Bronchial epithelial cell (primary cell): ENCODE measurements around the gene DNAJC9. TPM values are rescaled to one million over a fixed set of nuclear protein-coding genes. Genes with fewer than 3 reads are reported as not detected.

Experiments used
- DNase-seq: peaks from one replicate; pipeline ENCODE4 v3.0.0-alpha.2; 2010; ENCODE audit warnings: low read depth
- FAIRE-seq: peaks from 2 replicates; lab custom pipeline; 2011; peaks lifted over from hg19 to GRCh38; lab: Jason Lieb, UNC
- H3K27me3 ChIP-seq: 2 replicates; pipeline ENCODE4 v1.5.1; 2011; ENCODE audit warnings: low read length; ENCODE audit not compliant: control insufficient read depth, insufficient read depth
- H3K36me3 ChIP-seq: 2 replicates; pipeline ENCODE4 v1.5.1; 2011; ENCODE audit warnings: low read length; ENCODE audit not compliant: control insufficient read depth, insufficient read depth
- H3K4me3 ChIP-seq: 2 replicates; pipeline ENCODE4 v1.5.1; 2011; ENCODE audit warnings: mild to moderate bottlenecking, low read depth, low read length, control low read depth
- CTCF ChIP-seq: IDR thresholded peaks from 2 replicates; pipeline ENCODE4 v1.5.1; 2011; ENCODE audit warnings: mild to moderate bottlenecking, moderate library complexity, low read length, control low read depth, inconsistent platforms; ENCODE audit not compliant: insufficient read depth, severe bottlenecking
- total RNA-seq: library from RNA; depleted of rRNA; stranded (reverse); fragments of >200 nt; gene quantifications from 2 replicates; pipeline ENCODE4 v1.2.1, GENCODE V29; 2014

DNAJC9 gene
- total RNA-seq, 1 donor from 2014 or later, result 35.0 TPM

- H3K36me3 ChIP-seq, result peaks cover 2% of the 10 kb centered on the region
- TF ChIP-seq CTCF, result no peak
- no peak for FAIRE-seq
Measured at GRCh38 chr10:73219384-73219783, 27.7 kb downstream of the DNAJC9 start.

GRCh38 chr10:73218431-73219191 lies 28.4 kb downstream of the DNAJC9 start:
- DNase-seq (peak; percentile 26), FAIRE-seq (no peak)
- TF ChIP-seq CTCF, result peak; percentile 40
- H3K4me3 ChIP-seq, result no peak overlapping the region
- H3K27me3 ChIP-seq, result no peaks in the 10 kb centered on the region
- H3K36me3 ChIP-seq, result peaks cover 2% of the 10 kb centered on the region

More at GRCh38 chr10:73219384-73219783, 27.7 kb downstream of the DNAJC9 start:
- H3K4me3 ChIP-seq, result no peak overlapping the region
- H3K27me3 ChIP-seq, result no peaks in the 10 kb centered on the region
- no peak for DNase-seq

- Histone ChIP-seq H3K4me3 (no peak overlapping the region), H3K27me3 (no peaks in the 10 kb centered on the region), H3K36me3 (peaks cover 2% of the 10 kb centered on the region)
- no peak for TF ChIP-seq CTCF
- DNase-seq (peak; percentile 7), FAIRE-seq (peak; percentile 32)
Measured at GRCh38 chr10:73217628-73218027, 29.4 kb downstream of the DNAJC9 start.

- no peak for FAIRE-seq
- Histone ChIP-seq H3K36me3 (peaks cover 4% of the 10 kb centered on the region), H3K27me3 (no peaks in the 10 kb centered on the region), H3K4me3 (no peak overlapping the region)
- no peak for DNase-seq
- TF ChIP-seq CTCF, result no peak
Measured at GRCh38 chr10:73215749-73216148, 31.3 kb downstream of the DNAJC9 start.

GRCh38 chr10:73211106-73211811 lies 35.8 kb downstream of the DNAJC9 start:
- no peak for FAIRE-seq
- Histone ChIP-seq H3K36me3 (peaks cover 1% of the 10 kb centered on the region), H3K4me3 (no peak overlapping the region), H3K27me3 (no peaks in the 10 kb centered on the region)
- no peak for TF ChIP-seq CTCF
- no peak for DNase-seq
